AG08395 (cell line): ENCODE data around the gene RFX7.

Experiments
- DNase-seq: peaks from one replicate; pipeline ENCODE4 v3.0.0; 2012; ENCODE audit warnings: mixed read lengths, low spot score

RFX7 gene

DNA sequence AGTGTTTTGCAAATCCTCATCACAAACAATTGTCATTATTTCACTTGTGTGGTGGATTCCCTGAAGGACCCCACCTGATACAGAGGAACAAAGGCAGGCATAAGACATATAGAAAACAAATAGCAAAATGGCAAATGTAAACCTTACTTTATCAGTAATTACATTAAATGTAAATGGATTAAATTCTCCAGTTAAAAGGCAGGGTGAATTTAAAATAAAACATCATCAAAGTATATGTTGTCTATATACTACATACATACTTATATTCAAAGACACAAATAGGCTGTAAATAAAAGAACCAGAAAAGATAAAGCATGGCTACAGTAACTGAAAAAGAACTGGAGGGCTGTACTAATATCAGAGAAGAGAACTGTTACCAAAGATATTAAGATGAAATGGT lies 117.3 kb downstream of the RFX7 start:
- no peak for DNase-seq

DNA sequence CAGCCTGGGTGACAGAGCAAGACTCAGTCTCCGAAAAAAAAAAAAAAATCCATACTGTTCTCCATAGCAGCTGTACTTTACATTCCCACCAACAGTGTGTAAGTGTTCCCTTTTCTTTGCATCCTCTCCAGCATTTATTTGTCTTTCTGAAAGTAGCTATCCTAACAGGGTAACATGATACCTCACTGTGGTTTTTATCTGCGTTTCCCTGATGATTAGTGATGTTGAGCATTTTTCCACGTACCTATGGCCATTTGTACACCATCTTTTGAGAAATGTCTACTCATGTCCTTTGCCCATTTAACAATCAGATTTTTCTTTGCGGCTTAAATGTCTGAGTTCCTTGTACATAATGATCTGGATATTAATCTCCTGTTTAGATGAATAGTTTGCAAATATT lies 119.3 kb downstream of the RFX7 start:
- DNase-seq = no peak

DNA sequence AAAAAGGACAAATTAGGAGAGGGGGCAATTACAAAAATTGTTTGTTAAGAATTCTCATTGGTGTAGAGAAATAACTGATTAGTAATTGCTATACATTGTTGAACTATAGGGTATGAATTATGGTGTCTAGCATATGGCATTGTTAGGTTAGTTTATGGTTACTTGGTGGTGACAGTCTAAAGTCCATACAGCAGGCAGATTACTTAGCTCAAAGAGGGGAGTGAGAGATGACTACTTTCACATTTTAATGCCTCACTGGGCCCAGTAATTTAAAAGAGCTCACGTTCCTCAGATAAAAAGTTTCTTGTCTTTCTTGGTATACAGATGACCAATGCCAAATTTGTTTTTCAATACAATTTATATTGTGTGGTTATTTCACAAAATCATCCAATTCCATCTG lies 137.8 kb downstream of the RFX7 start:
- no peak for DNase-seq

DNA sequence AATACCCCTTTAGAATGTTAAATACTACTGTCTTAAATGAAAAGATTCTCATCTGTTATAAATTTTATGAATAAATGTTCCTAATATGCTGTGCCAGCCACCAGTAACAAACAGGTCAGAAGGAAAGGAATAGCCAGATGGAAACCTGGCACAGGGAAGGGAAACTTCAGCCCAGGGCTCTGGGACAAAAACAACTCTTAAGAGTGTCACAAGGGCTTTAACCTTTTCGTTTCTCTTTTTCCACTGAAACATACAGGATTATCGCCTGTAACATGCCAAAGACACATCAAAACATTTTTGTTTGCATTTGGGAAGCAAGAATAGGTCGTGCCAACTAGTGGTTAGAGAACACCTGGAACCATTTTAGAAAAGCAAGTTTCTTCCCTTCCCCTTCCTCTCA lies 141.2 kb downstream of the RFX7 start:
- no peak for DNase-seq

DNA sequence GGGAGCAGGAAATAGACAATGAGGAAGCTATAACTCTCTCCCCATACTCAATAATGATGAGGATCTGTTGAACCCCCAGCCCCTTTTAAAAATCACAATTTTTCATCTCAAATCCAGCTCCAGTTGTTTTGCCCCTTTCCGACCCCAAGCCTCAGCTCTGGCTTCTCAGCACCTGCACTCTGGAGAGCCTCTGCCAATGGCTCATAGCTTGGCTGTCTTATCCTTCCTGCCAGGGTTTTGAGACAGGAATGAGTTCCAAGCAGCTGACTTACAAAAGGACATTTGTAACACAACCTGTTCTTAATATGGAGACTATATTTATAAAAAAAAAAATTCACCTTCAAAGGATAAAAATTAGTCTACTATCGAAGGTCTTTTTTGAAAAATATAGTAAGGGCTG lies 144.4 kb downstream of the RFX7 start:
- no peak for DNase-seq

DNA sequence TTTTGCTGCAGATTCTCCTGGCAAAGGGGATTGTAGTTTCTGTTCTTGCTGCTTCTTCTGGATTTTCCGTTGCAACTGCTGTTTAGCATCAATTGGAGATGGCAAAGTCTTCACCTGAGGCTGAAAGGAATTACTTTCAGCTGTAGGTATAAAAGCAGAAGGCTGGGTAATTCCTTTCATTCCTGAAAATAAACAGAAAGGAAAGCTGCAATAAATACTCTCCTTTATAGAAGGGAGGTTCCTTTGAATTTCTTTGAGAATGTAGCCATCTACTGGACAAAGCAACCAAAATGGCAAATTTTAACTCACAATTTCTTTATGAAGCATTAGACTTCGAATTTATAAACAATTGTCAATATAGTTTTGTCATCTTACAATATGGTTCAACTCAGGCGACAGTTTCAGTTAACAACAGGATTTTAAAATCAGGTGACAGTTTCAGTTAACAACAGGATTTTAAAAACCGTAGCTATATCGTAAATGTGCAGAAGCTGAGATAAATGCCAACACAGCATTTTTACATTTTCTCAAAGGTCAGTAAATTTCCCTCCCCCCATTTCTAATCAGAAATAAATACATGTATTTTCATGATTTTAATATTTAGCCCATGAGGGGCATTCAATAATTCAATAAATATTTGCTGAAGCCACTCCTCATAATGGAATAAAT lies 145.3 kb downstream of the RFX7 start:
- no peak for DNase-seq

DNA sequence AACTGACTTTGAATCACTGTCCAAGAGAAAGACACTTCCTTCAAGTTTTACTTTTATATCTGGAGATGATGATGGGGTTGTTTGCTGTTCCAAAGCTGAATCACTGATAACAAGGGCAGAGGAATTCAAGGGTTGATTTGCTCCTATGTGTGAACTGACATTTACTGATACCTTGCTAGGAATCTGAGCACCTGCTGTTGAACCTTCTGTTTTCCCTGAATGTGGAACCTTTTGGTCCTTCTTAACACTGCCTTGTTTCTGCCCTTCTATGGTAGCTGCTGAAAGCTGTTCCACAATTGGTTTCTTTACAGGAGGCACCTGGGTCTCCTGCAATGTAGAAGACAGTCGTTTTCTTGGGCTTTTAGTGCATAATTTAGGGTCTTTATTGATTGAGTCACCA lies 148.3 kb downstream of the RFX7 start:
- DNase-seq = no peak

DNA sequence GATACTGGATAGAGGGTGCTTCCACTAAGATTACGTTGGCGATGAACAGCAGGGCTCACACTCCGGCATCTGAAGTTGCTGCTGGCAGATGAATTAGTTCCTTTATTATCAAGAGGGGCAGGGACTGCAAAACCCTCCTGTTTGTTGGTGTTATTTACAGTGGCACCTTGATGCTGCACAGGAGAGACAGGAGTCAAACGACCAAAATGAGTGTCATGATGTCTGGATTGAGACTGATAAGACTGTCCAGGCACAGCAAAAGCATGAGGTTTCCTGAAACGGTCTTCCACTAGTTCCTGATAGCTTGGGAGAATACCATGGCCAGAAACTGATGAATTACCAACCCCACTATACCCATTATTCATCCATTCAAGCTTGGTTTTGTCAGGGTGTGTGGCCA lies 149.5 kb downstream of the RFX7 start:
- DNase-seq = no peak

DNA sequence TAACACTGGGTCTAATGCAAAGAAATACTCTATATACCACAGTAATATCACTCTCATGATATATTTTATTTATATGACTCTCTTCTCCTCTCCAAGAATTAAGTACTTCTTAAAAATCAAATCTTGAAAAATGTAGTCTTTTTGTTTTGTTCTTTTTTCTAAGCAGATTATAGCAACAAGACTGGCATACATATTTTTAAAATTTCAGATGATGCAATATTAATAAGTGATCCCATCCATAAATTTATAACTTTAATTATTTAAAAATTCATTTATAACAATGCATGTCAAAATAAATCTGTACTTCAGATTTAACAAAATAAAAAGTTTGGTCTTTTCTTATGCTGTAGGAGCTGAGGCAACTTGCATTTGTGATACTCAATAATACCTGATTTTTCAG lies 155.3 kb downstream of the RFX7 start:
- no peak for DNase-seq

DNA sequence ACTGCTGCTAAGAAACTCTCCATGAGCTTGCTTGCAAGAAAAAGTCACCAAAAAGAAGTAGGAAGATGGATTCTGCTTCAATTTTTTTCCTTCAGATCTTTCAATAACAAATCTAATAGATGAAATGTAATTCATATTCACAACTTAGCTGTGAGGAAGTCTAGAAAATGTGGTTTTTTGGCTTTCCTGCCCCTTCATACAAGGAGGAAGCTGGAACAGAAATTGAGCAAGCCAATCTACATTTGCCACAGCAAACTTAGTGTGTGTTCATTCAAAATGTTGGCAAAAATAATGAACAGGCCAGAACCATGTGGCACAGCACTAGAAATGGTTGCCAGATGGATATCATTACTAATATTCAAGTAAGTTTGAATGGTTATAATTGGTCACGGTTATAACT lies 157.1 kb downstream of the RFX7 start:
- DNase-seq = no peak

DNA sequence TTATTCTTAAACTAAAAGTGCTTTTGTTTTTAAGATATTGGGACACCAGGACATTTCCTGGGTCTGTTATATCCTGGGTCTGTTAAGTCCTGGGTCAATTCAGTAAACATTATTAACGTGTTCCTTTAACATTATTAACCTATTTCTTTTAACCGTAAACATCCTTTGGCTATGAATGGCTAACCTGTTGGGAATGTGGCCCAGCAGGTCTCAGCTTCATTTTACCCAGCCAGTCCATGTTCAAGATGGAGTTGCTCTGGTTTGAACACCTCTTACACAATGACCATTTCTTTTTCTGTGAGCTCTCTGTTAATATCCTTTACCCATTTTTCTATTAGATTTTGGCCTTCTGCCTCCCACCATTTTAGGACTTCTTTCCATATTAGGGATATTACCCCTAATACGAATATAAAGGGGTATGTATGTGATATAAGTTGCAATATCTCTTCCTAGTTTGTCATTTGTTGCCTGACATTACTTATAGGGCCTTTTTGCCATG lies 161.4 kb downstream of the RFX7 start:
- DNase-seq = no peak

DNA sequence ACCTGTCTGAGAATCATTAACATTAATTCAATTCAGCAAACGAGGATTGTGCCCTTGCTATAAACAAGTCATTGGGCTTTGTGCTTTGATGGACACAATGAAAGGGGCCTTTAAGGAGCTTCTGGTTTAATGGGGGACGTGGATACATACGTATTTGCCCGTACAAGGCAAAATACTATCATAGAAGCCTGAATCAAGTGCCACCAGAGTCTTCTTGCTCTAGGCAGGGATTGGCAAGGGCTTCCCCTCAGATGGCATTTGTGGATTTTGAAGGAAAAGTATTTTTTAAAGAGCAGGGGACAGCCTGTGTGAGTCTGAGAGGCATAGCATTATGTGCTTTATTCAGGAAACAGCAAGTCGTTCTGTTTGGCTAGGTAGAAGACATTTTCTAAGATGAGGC lies 166.6 kb downstream of the RFX7 start:
- no peak for DNase-seq

DNA sequence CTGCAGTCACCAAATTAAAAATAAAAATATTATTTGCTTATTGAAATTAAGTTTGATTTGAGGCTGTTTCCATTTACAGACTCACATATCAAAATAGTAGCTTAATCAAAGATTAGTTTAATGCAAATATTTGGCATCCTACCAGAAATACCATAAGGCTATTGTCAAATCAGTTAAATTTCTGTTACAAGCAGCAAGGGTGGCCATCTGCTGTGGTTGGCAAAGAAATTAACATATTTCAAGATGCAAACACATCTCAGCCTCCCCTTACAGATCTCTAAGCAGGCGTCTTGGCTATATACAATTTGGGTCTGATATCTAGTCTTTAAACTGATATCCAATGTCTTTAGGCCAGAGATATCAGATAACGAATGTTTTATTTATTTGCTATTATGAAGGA lies 167.0 kb downstream of the RFX7 start:
- no peak for DNase-seq

DNA sequence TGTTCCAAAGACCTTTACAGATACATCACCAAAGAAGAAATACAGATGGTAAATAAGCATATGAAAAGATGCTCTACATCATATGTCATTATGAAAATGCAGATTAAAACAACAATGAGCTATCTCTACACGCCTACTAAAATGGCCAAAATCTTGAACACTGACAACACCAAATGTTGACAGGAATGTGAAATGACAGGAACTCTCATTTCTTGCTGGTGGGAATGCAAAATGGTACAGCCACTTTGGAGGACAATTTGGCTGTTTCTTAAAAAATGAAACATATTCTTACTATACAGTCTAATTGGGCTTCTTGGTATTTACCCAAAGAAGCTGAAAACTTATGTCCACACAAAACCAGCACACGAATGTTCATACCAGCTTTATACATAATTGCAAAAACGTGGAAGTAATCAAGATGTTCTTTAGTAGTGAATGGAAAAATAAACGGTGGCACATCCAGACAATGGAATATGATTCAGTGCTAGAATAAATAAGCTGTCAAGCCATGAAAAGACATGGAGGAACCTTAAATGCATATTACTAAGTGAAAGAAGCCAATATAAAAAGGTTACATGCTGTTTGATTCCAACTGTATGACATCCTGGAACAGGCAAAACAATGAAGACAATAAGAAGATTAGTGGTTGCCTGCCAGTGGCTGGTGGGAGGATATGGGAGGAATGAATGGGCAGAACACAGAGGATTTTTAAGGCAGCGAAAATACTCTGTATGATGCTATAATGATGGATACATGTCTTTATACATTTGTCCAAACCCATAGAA lies 169.0 kb downstream of the RFX7 start:
- DNase-seq = no peak

DNA sequence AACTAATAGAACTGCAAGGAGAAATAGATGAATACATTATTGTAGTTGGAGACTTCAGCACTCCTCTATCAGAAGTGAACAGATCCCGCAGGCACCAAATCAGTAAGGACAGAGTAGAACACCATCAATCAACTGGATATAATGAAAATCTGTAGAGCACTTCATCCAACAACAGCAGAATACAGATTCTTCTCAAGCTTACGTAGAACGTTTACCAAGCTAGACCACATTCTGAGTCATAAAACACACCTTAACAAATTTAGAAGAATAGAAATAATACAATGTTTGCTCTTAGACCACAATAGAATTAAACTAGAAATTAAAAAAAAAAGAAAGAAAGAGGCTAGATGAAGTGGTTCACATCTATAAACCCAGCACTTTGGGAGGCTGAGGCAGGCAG lies 179.5 kb downstream of the RFX7 start:
- DNase-seq = no peak

DNA sequence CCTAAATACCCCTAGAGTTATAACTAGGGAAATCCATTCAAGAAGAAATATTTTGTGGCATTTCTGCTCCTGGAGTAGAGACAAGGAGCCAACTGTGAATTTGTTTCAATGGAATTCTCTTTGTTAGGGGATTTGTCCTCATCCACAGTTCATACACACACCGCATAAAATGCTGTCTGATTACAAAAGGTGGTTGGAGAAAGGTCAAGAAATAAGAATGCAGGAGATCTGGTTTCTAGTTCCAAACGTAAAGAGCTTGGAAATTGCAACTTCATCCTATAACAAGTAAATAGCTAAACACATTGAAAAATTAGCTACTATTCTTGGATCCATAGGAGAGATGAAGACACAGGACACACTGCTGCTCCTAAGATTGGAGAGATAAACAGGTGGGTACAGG lies 184.0 kb downstream of the RFX7 start:
- no peak for DNase-seq

DNA sequence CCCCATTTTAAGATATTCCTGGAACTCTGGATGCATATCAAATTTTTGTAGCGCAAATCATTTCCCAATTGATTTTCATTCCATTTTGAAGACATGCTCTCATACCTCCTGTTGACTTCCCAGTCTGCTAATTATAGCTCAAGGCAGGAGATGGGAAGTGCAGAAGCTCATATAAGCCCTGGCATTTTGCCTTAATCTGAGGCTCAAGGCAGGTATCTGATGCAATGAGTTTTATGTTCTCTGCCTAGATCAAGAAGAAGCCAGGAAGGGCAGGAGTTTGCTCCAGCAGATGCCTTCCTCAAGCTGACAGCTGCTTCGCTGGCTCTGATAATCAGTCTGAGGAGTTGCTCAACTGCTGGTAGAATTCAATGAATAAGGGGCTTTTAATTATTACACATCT lies 184.7 kb downstream of the RFX7 start:
- no peak for DNase-seq

DNA sequence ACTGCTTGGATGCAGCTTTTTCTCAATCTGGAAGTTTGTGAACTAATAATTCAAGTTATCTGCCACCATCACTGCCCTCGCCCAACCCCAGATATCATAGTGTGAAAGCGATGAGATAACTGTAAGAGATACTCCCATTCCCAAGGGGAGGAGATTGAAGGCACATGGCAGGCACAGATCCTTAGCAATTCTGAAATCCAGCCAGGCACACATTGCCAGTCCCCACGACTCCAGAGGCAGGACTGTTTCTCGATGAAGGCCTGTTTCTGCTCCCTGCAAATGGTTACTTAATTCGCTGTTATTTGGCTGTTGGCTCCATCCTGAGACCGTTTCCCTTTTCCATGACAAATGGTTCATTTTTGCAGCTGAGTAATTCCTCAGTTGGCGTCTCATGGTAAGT lies 187.1 kb downstream of the RFX7 start:
- no peak for DNase-seq

DNA sequence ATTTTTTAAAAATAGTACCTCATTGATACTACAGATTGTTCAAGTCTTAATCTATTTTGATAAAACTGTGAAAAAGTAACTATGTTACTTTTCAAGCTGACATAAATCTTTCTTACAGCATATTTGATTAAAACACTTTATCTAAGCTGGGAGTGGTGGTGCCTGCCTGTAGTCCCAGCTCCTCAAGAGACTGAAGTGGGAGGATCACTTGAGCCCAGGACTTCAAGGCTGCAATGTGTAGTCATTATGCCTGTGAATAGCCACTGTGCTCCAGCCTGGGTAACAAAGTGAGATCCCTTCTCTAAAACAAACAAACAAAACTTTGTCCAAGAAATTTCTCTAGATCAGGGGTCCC lies 190.7 kb downstream of the RFX7 start:
- DNase-seq = no peak

DNA sequence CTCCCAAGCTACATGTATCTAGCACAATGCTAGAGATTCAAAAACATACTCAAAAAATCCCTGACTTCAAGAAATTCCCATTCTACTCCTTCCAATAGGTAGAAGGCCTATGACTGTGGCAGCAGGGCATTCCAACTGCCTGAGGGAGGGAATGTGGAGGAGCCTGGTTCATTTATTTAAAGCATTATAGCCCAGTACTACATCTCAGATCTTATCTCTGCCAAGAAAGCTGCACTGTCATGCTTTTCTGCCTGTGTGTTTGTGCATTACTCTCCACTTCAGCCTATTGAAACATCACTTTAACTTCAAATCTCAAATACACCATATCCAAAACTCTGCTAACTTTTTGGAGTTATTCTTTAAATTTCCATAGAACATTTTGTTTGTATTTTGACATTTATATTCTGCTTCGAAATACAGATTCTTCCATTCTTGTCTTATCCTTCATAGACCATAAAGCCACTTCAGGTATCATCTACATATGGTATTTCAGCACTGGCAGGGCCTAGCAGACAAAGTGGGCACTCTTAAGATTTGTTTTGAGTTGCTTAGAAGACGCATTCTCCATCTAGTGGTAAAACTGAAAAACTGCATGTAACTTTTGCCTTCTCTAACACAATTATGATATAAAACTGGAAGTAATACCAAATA lies 191.2 kb downstream of the RFX7 start:
- DNase-seq = peak; percentile 52

DNA sequence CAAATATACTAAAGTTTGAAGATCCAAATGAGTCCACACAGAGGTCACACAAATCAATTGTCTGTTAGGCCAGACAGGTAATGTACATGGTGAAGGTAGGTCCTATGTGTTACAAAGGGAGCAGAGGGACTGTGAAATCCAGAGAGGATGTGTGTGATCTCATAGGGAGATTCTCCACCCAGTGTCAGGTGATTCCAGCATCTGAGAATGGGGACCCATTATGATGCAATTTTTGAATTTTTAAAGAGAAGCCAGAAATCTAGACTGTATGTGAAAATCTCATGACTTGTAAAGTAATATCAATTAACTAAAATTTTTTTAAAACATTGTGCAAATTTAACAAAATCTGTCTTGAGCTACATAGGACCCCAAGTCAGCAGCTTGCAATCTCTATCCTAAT lies 192.0 kb downstream of the RFX7 start:
- no peak for DNase-seq

DNA sequence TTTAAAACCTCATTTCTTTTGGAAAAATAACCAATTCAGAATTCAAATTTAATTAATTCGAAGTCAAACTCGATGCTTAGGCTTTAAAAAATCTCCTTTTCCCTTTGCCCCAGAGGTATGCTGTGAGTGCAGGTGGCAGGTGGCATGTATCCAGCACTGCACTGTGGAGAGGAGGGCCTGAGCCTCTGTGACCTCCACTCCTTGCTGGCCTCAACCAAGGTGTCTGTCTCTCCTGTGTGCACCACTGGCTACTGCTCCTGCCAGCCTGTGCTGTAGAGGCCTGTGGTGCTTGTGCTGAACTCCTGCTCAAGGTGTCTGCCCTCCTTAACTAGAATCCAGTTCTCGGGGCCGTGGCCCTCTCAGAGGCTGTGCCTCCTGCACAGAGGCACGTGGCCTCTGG lies 194.1 kb downstream of the RFX7 start:
- DNase-seq = no peak

DNA sequence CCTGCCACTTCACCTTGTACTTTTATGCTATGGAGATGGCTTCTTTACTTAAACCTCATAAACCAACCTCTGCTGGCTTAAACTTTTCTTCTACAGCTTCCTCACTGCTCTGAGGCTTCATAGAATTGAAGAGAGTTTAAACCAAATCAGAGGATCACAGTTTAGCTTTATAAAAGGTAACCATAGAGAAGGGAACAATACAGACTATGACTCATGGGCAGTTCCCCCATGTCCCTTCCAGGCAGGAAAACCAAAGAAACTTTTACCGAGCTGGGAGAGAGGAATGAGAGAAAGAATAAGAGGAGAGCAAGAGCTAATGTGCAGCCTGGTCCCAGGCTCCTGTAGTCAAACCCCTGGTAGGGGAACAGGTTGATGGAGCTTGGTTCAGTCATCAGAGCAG lies 196.3 kb downstream of the RFX7 start:
- no peak for DNase-seq
